ENCODE measurements around the gene ATXN3.

Gene ATXN3

GRCh38 chr14:92105073-92105892, 1.1 kb downstream of the ATXN3 start:
- TF ChIP-seq CREB1 (IDR thresholded peaks at IDR 0.05; ENCODE audit: low read depth) (no peak), FOXM1 (IDR thresholded peaks at IDR 0.05; ENCODE audit: borderline replicate concordance, low read depth) (no peak), RAD21 (IDR thresholded peaks at IDR 0.05; ENCODE audit: low read depth) (no peak), EGR1 (IDR thresholded peaks at IDR 0.05) (no peak), YY1 (IDR thresholded peaks at IDR 0.05; ENCODE audit: low read depth) (no peak), USF1 (IDR thresholded peaks at IDR 0.05) (no peak), NFIC (IDR thresholded peaks at IDR 0.05) (no peak), CEBPB (IDR thresholded peaks at IDR 0.05) (no peak), ZBTB7A (IDR thresholded peaks at IDR 0.05; ENCODE audit: low read depth) (no peak), TCF12 (IDR thresholded peaks at IDR 0.05; ENCODE audit: low read depth) (no peak), TEAD4 (IDR thresholded peaks at IDR 0.05) (no peak), EP300 (IDR thresholded peaks at IDR 0.05; ENCODE audit: borderline replicate concordance) (no peak), TAF1 (IDR thresholded peaks at IDR 0.05; ENCODE audit: low read depth) (no peak)
- TF ChIP-seq, protein P1, sequence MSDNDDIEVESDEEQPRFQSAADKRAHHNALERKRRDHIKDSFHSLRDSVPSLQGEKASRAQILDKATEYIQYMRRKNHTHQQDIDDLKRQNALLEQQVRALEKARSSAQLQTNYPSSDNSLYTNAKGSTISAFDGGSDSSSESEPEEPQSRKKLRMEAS (IDR thresholded peaks at IDR 0.05): no peak; the same call in 1 of the 2 replicates
- TF ChIP-seq, protein P2, sequence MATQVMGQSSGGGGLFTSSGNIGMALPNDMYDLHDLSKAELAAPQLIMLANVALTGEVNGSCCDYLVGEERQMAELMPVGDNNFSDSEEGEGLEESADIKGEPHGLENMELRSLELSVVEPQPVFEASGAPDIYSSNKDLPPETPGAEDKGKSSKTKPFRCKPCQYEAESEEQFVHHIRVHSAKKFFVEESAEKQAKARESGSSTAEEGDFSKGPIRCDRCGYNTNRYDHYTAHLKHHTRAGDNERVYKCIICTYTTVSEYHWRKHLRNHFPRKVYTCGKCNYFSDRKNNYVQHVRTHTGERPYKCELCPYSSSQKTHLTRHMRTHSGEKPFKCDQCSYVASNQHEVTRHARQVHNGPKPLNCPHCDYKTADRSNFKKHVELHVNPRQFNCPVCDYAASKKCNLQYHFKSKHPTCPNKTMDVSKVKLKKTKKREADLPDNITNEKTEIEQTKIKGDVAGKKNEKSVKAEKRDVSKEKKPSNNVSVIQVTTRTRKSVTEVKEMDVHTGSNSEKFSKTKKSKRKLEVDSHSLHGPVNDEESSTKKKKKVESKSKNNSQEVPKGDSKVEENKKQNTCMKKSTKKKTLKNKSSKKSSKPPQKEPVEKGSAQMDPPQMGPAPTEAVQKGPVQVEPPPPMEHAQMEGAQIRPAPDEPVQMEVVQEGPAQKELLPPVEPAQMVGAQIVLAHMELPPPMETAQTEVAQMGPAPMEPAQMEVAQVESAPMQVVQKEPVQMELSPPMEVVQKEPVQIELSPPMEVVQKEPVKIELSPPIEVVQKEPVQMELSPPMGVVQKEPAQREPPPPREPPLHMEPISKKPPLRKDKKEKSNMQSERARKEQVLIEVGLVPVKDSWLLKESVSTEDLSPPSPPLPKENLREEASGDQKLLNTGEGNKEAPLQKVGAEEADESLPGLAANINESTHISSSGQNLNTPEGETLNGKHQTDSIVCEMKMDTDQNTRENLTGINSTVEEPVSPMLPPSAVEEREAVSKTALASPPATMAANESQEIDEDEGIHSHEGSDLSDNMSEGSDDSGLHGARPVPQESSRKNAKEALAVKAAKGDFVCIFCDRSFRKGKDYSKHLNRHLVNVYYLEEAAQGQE (IDR thresholded peaks at IDR 0.05; ENCODE audit: low read depth): no peak

GRCh38 chr14:92103363-92103989, 2.9 kb downstream of the ATXN3 start:
- no peak for TF ChIP-seq EP300 (IDR thresholded peaks at IDR 0.05; ENCODE audit: borderline replicate concordance)
- TF ChIP-seq TEAD4 (IDR thresholded peaks at IDR 0.05): no peak
- no peak for TF ChIP-seq TAF1 (IDR thresholded peaks at IDR 0.05; ENCODE audit: low read depth)
- no peak for TF ChIP-seq ZBTB7A (IDR thresholded peaks at IDR 0.05; ENCODE audit: low read depth)
- TF ChIP-seq TCF12 (IDR thresholded peaks at IDR 0.05; ENCODE audit: low read depth): no peak
- TF ChIP-seq CREB1 (IDR thresholded peaks at IDR 0.05; ENCODE audit: low read depth): no peak
- no peak for TF ChIP-seq NFIC (IDR thresholded peaks at IDR 0.05)
- no peak for TF ChIP-seq CEBPB (IDR thresholded peaks at IDR 0.05)
- TF ChIP-seq USF1 (IDR thresholded peaks at IDR 0.05): no peak
- TF ChIP-seq FOXM1 (IDR thresholded peaks at IDR 0.05; ENCODE audit: borderline replicate concordance, low read depth): no peak
- TF ChIP-seq, protein P2 (IDR thresholded peaks at IDR 0.05; ENCODE audit: low read depth): no peak
- TF ChIP-seq RAD21 (IDR thresholded peaks at IDR 0.05; ENCODE audit: low read depth): no peak
- TF ChIP-seq, protein P1 (IDR thresholded peaks at IDR 0.05): no peak
- TF ChIP-seq YY1 (IDR thresholded peaks at IDR 0.05; ENCODE audit: low read depth): no peak
- TF ChIP-seq EGR1 (IDR thresholded peaks at IDR 0.05): no peak

DNA sequence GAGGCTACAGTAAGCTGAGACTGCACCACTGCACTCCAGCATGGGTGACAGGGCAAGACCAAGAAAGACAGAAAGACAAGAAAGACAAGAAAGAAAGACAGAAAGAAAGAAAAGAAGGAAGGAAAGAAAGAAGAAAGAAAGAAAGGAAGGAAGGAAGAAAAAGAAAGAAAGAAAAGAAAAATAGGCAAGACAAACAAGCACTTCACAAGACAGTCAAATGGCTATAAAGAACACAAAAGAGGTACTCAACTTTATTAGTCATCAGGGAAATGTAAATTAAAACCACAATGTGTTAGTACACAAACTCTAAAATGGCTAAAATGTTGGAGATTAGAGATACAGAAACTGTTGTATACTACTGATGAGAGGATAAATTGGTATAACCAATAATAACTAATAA, 6.6 kb downstream of the ATXN3 start:
- TF ChIP-seq TCF12 (IDR thresholded peaks at IDR 0.05; ENCODE audit: low read depth) (no peak), TEAD4 (IDR thresholded peaks at IDR 0.05) (no peak), ZBTB7A (IDR thresholded peaks at IDR 0.05; ENCODE audit: low read depth) (no peak), YY1 (IDR thresholded peaks at IDR 0.05; ENCODE audit: low read depth) (no peak), EP300 (IDR thresholded peaks at IDR 0.05; ENCODE audit: borderline replicate concordance) (no peak), RAD21 (IDR thresholded peaks at IDR 0.05; ENCODE audit: low read depth) (no peak), EGR1 (IDR thresholded peaks at IDR 0.05) (no peak), USF1 (IDR thresholded peaks at IDR 0.05) (no peak), CEBPB (IDR thresholded peaks at IDR 0.05) (no peak), TAF1 (IDR thresholded peaks at IDR 0.05; ENCODE audit: low read depth) (no peak), FOXM1 (IDR thresholded peaks at IDR 0.05; ENCODE audit: borderline replicate concordance, low read depth) (no peak), NFIC (IDR thresholded peaks at IDR 0.05) (no peak), CREB1 (IDR thresholded peaks at IDR 0.05; ENCODE audit: low read depth) (no peak)
- TF ChIP-seq, protein P2 (IDR thresholded peaks at IDR 0.05; ENCODE audit: low read depth): no peak
- TF ChIP-seq, protein P1 (IDR thresholded peaks at IDR 0.05): no peak
